Stimulated activated CD4-positive, alpha-beta T cell treated with anti-CD3 and anti-CD28 coated beads, Interleukin-15, amount 100 ng/mL, for 24 hours (primary cell): ENCODE results near the gene HRH1.

Experiments
- DNase-seq: peaks from one replicate; pipeline ENCODE4 v3.0.0-alpha.2; 2020

The HRH1 gene

DNA sequence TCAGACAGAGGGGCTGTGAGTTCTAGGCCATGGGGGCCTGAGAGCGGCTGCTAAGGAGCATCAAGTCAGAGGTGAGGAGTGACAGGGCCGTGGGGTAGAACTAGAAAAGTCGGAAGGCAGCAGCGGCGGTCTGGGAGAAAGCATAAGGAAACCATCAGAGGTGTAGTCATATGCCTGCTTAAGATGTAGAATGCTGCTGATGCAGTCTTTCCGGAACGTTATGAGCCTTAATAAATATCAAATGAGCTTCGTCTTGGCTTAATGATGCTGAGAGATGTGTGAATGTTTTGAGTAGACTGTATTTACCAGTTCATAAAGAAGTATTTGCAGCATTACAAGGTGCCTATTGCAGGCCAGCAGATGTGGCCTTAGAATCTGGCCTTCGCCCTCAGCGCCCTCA, 133.1 kb downstream of the HRH1 start:
- no peak for DNase-seq

GRCh38 chr3:11288021-11288491, 133.8 kb downstream of the HRH1 start:
- no peak for DNase-seq

GRCh38 chr3:11288786-11289637, 134.7 kb downstream of the HRH1 start:
- no peak for DNase-seq

- DNase-seq, result no peak
Observed at GRCh38 chr3:11289864-11290263, 135.6 kb downstream of the HRH1 start.

DNA sequence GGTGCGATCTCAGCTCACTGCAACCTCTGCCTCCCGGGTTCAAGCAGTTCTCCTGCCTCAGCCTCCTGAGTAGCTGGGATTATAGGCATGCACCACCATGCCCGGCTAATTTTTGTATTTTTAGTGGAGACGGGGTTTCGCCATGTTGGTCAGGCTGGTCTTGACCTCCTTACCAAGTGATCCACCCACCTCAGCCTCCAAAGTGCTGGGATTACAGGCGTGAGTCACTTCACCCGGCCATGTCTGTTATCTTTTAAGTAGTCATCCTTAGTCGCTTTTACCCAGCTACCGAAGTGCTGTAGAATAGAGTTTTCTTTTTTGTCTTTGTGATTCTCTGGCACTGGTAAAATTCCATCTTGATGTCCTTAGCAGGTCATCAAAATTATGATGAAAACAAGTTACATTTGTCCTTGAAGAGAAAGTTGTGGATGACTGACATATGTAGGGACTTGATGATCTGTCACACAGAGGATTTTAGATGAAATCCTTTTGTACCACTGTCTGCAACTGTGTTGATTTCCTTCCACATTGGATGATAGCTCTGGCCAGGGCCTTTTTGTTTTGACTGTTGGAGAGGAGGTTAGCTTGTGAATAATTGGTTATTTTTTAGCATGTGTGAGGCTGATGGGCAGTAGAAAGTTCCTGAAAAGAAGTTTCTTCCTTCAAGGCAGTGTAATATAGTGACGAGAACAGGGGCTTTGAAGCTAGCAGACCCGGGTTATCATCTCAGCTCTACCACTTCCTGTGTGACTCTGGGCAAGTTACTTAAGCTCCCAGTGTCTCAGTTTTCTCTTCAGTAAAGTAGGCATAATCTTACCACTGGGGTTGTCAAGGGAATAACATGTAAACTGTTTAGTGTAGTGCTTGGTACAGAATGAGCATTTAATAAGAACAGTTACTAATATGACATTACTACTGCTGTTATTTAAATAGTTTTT, 136.7 kb downstream of the HRH1 start:
- DNase-seq, result peak; percentile 31

DNA sequence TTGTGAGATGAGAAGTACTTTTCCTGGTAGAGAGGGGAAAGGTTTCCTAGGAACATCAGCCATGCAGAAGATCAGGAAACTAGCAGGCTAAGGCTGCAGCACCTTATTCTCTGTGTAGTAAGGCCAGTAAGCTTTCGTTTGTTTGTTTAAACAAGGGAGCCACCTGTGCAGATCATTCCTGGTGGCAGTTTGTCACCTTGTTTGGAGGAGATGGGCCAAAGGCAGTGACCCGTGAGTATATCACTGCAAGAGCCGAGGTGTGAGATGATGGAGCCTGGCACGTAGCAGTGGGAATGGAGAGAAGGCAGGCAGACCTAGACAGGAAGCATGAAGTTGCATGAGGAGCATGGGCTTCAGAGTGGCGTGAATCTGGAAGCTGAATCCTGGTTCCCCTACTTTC, 137.5 kb downstream of the HRH1 start:
- DNase-seq, result no peak

DNA sequence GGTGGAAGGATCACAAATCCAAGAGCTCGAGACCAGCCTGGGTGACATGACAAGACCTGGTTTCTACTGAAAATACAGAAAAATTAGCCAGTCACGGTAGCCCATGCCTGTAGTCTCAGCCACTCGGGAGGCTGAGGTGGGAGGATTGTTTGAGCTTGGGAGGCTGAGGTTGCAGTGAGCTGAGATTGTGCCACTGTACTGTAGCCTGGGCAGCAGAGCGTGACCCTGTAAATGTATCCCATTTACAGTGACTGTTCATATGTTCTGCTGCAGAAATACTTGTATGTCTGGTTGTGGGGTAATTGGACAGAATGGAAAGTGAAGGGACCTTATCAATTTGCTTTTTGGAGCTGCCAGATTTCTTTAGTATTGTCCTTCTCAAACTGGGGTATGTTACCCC, 142.8 kb downstream of the HRH1 start:
- no peak for DNase-seq

- no peak for DNase-seq
Observed at GRCh38 chr3:11300970-11301369, 146.7 kb downstream of the HRH1 start.

DNA sequence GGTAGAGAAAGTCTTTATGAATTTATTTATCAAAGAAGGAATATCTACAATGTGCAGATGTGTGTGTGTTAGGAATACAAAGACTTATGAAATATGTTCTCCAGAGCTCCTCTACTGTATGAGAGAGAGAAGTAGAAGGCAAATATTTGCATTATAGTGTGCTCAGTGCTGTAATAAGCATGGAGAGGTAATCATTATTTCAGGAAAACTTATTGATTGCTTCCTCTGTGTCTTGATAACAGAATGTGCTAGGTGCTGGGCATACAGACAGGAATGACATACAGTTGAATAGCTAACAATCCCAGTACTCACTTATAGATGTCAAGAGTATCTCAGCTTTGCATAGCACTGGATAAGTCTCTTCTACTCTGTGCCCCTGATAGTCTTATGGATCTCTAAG, 148.2 kb downstream of the HRH1 start:
- no peak for DNase-seq

DNA sequence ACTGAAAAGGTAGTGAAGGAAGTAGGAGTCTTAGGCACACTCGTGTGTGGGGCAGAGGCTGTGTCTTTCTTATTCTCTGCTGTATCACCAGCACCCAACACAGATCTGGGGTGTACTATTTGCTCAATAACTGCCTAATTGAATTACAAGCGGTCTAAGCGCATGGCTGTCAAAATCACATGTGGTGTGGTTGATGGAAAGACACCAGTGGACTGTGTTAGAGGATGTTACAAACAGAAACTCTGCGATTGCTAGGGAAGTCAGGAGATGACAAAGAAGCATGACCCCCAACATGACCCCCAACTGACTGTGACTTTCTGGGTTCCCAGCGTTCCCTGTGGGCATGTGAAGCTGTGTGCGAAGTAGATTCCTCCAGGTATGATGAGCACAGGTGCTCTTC, 149.9 kb downstream of the HRH1 start:
- DNase-seq, result no peak

DNA sequence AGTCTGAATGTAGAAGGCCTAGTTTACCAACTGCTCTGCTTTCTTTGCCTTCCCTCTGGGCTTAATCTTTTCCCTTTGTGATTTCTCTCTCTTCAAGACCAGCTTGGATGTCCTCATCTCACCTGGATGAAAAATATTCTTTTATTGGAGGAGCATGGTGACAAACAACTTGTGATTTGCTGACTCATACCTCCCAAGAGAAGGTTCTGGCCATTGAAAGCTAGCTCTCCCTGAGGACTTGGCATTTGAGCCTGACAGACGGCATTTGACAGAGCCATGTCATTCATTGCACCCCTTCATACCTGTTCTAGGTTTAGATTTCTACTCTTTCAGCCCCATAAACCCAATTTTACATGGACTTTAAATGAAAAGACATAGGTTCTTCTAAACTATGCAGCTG, 151.2 kb downstream of the HRH1 start:
- no peak for DNase-seq

GRCh38 chr3:11306817-11307589, 152.7 kb downstream of the HRH1 start:
- DNase-seq, result peak; percentile 65

DNA sequence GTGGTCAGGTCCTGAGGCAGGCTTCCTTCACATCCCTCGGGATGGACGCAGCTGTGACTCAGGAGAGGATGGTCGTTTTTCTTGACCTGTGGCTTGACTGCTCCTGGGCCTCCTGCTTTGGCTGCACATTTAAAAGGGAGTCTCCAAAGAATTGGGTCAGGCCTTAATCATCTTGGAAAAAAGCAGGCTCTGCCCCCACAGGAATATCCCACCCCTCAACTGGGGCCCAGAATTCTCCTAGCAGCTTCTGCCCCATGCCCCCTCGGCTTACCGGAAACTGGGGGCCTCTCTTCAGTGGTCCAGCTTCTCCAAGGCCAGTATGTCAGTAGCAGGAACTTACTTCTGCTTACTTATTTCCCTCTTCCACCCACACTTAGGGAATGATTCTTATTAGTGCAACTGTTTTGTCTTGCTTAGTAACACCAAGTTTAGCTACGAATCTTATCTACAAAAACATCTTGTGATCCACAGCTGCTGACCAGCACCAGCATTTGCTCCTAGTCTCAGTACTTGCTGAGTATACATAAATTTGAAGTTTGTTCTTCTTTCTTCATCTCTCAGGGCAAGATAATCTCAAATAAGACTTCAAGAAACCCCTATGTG, 153.6 kb downstream of the HRH1 start:
- no peak for DNase-seq

GRCh38 chr3:11310258-11310657, 156.0 kb downstream of the HRH1 start:
- DNase-seq, result no peak

GRCh38 chr3:11312166-11312565, 157.9 kb downstream of the HRH1 start:
- no peak for DNase-seq
